MM.1S (cell line): ENCODE data around the gene SCAANT1.

ENCODE experiments used
- EZH2 ChIP-seq: fragments of 300-600 bp; sonication (generic); optimal IDR thresholded peaks from 2 replicates; pipeline ENCODE3; 2017; ENCODE audit warnings: low read depth, mild to moderate bottlenecking, antibody characterized with exemption, low read length, mixed read lengths
- TF ChIP-seq, protein P1 (sequence below): fragments of 300-600 bp; sonication (generic); IDR thresholded peaks from 2 replicates; pipeline ENCODE4 v1.5.1; 2016; ENCODE audit warnings: antibody characterized with exemption, low read length, mixed read lengths

DNA sequence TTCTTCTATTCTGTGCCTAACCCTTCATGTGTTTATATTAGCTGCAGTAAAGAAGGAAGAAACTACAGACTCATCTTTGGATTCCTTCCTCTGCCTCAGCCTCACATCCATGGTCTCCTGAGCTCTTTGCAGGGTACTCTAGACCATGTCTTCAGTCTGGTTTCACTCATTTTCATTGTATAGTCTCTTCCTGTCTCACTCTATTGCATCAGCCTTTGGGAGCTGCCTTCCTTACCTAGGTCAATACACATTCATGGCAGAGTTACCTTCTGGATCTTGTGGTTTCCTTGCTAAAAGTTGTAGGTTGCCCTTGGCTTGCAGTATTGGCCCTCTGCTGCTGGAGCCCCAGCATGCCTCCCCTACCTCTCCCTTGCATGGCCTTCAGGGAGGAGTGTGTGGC lies 31.5 kb upstream of the SCAANT1 start:
- TF ChIP-seq, protein P1, sequence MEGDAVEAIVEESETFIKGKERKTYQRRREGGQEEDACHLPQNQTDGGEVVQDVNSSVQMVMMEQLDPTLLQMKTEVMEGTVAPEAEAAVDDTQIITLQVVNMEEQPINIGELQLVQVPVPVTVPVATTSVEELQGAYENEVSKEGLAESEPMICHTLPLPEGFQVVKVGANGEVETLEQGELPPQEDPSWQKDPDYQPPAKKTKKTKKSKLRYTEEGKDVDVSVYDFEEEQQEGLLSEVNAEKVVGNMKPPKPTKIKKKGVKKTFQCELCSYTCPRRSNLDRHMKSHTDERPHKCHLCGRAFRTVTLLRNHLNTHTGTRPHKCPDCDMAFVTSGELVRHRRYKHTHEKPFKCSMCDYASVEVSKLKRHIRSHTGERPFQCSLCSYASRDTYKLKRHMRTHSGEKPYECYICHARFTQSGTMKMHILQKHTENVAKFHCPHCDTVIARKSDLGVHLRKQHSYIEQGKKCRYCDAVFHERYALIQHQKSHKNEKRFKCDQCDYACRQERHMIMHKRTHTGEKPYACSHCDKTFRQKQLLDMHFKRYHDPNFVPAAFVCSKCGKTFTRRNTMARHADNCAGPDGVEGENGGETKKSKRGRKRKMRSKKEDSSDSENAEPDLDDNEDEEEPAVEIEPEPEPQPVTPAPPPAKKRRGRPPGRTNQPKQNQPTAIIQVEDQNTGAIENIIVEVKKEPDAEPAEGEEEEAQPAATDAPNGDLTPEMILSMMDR = no peak
- no peak for TF ChIP-seq EZH2
